Endodermal cell (in vitro differentiated cells): ENCODE measurements around the gene SAMD14. TPM values are rescaled to one million over a fixed set of nuclear protein-coding genes. Genes with fewer than 3 reads are reported as not detected.

Source experiments
- DNase-seq: peaks from one replicate; pipeline ENCODE4 v3.0.0-alpha.2; 2017
- H3K27ac ChIP-seq: 2 replicates; pipeline ENCODE4 v1.5.1; 2013; ENCODE audit warnings: mild to moderate bottlenecking, low read depth, low read length, moderate library complexity
- H3K27me3 ChIP-seq: 2 replicates; pipeline ENCODE4 v1.6.1; 2013; ENCODE audit warnings: mild to moderate bottlenecking, low read length, moderate library complexity; ENCODE audit not compliant: insufficient read depth, control insufficient read depth, poor library complexity, severe bottlenecking
- H3K36me3 ChIP-seq: 2 replicates; pipeline ENCODE4 v1.7.0; 2013; ENCODE audit warnings: mild to moderate bottlenecking, low read length, moderate library complexity; ENCODE audit not compliant: control insufficient read depth, insufficient read depth
- H3K4me1 ChIP-seq: one replicate; pipeline ENCODE4 v1.7.0; 2013; ENCODE audit warnings: low read length; ENCODE audit not compliant: control insufficient read depth, insufficient read depth
- H3K4me3 ChIP-seq: 2 replicates; pipeline ENCODE4 v1.5.1; 2013; ENCODE audit warnings: mild to moderate bottlenecking, low read length, moderate library complexity
- H3K9ac ChIP-seq: 2 replicates; pipeline ENCODE4 v1.6.1; 2013; ENCODE audit warnings: mild to moderate bottlenecking, low read length, moderate library complexity; ENCODE audit not compliant: poor library complexity, severe bottlenecking; ENCODE audit errors: extremely low read depth
- H3K9me3 ChIP-seq: 2 replicates; pipeline ENCODE4 v1.6.1; 2013; ENCODE audit warnings: mild to moderate bottlenecking, low read length, moderate library complexity; ENCODE audit not compliant: control insufficient read depth
- H3K27ac Mint-ChIP-seq: 2 replicates; pipeline ENCODE4 v1.8.0; 2020; ENCODE audit warnings: mixed read lengths
- H3K27me3 Mint-ChIP-seq: 2 replicates; pipeline ENCODE4 v1.8.0; 2021; ENCODE audit warnings: mild to moderate bottlenecking, mixed read lengths; ENCODE audit not compliant: insufficient read depth
- H3K36me3 Mint-ChIP-seq: 2 replicates; pipeline ENCODE4 v1.8.0; 2020; ENCODE audit warnings: low read depth, mixed read lengths
- H3K4me1 Mint-ChIP-seq: 2 replicates; pipeline ENCODE4 v1.8.0; 2020; ENCODE audit warnings: mixed read lengths
- H3K4me3 Mint-ChIP-seq: 2 replicates; pipeline ENCODE4 v1.8.0; 2020; ENCODE audit warnings: mild to moderate bottlenecking, moderate library complexity, mixed read lengths
- H3K9me3 Mint-ChIP-seq: 2 replicates; pipeline ENCODE4 v1.8.0; 2020; ENCODE audit warnings: mild to moderate bottlenecking, mixed read lengths
- WGBS, 2 experiments: methylation state at CpG; one replicate each; pipeline versions ENCODE4 v1.1.5 to v1.1.7; 2013; ENCODE audit warnings: missing lambda C conversion rate in 2 of 2, mixed read lengths in 1 of 2; ENCODE audit not compliant: insufficient coverage in 1 of 2, insufficient read length in 1 of 2; 5-methylcytosine and 5-hydroxymethylcytosine counted together
- total RNA-seq, 2 donors: library from RNA; stranded (reverse); fragmentation: NEBNext Ultra II Directional in 1 of 2; extraction: Animal tissue kit (Norgen Biotek cat#: 25700) in 1 of 2; gene quantifications; 2 replicates in 1 of 2; 3 replicates in 1 of 2; pipeline ENCODE4 v1.2.1, GENCODE V29; 2021
- TF ChIP-seq, protein P1 (sequence below): fragments of 200-600 bp; sonication (generic); conservative IDR thresholded peaks from 2 replicates; pipeline ENCODE4 v1.5.0; 2021; ENCODE audit warnings: antibody characterized with exemption, mild to moderate bottlenecking

Gene SAMD14
- total RNA-seq, 2 donors from 2014 or later = 9.5 to 23.2 TPM

DNA sequence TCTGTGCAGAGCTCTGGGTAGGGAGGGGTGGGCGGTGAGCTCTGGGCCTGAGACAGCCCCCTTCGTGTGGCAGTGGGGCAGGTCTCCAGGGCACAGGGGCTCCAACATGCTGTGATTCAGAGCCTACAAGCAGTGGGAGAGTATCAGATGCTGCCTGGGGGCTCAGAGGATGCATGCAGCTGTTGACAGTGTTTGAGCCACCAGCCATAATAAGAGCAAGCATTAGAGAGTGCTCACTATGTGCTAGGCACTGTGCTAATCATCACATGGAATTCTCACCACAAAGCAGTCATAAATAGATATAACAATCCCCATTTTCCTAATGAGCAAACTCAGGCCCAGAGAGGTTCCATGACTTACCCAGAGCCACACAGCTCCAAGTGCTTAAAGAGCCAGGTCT, 26.7 kb downstream of the SAMD14 start:
- TF ChIP-seq, protein P1, sequence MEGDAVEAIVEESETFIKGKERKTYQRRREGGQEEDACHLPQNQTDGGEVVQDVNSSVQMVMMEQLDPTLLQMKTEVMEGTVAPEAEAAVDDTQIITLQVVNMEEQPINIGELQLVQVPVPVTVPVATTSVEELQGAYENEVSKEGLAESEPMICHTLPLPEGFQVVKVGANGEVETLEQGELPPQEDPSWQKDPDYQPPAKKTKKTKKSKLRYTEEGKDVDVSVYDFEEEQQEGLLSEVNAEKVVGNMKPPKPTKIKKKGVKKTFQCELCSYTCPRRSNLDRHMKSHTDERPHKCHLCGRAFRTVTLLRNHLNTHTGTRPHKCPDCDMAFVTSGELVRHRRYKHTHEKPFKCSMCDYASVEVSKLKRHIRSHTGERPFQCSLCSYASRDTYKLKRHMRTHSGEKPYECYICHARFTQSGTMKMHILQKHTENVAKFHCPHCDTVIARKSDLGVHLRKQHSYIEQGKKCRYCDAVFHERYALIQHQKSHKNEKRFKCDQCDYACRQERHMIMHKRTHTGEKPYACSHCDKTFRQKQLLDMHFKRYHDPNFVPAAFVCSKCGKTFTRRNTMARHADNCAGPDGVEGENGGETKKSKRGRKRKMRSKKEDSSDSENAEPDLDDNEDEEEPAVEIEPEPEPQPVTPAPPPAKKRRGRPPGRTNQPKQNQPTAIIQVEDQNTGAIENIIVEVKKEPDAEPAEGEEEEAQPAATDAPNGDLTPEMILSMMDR = no peak
- Mint-ChIP-seq H3K27ac (no peak overlapping the region), H3K27me3 (no peaks in the 10 kb centered on the region), H3K9me3 (no peaks in the 10 kb centered on the region), H3K4me1 (peaks cover 25% of the 10 kb centered on the region), H3K4me3 (no peak overlapping the region), H3K36me3 (peaks cover 13% of the 10 kb centered on the region)
- no peak overlapping the region for H3K27ac ChIP-seq
- no peaks in the 10 kb centered on the region for H3K9me3 ChIP-seq
- no peak for DNase-seq
- WGBS, 2 experiments = 60 to 81% methylated on average over 1 to 2 of the region's 2 CpGs
- H3K4me1 ChIP-seq = peaks cover 7% of the 10 kb centered on the region
- H3K9ac ChIP-seq = no peak overlapping the region
- H3K4me3 ChIP-seq = no peak overlapping the region
- peaks cover 3% of the 10 kb centered on the region for H3K36me3 ChIP-seq
- H3K27me3 ChIP-seq = no peaks in the 10 kb centered on the region

DNA sequence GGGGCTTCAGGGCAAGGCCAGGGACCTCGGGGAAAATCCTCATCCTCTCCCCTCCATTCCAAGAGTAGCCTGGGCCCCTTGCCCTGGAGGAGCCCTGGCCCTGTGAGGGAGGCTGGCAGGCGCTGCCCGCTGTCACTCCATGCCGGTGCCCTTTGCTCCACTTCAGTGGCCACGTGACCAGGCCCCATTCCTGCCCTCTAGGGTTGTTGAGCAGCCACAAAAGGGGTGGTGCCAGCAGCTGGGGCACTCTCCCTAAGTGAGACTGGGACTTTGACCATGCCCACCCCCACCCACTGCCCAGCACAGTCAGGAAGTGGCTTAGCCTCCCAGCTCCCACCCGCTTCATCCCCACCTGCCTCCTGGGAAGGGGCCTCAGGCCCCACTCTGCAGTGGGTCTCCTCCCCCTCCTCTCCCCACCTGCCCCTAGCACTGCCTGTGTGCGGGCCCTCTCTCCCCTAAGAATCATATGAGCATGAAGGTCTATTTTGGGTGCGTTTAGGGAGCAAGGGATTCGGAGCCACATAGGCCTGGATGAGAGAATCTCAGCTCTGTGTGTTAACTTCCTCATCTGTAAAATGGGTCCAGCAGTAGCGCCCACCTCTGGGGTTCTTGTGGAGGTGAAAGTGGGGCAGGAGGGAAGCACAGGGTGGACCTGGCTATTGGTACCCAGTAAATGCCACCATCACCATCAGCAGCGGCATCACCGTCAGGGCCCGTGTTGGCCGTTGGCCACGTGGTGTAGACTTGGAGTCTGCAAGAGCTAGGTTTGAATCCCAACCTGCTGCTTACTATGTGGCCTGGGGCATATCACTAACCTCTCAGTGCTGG, 27.6 kb downstream of the SAMD14 start:
- Mint-ChIP-seq H3K9me3 (no peaks in the 10 kb centered on the region), H3K27me3 (no peaks in the 10 kb centered on the region), H3K4me3 (no peak overlapping the region), H3K36me3 (peaks cover 15% of the 10 kb centered on the region), H3K27ac (no peak overlapping the region), H3K4me1 (peaks cover 25% of the 10 kb centered on the region)
- Histone ChIP-seq H3K4me1 (peaks cover 7% of the 10 kb centered on the region), H3K4me3 (no peak overlapping the region), H3K36me3 (peaks cover 8% of the 10 kb centered on the region), H3K9ac (no peak overlapping the region), H3K27me3 (no peaks in the 10 kb centered on the region), H3K9me3 (no peaks in the 10 kb centered on the region), H3K27ac (peak overlapping the region; percentile 8)
- DNase-seq = no peak
- TF ChIP-seq, protein P1 = no peak
- 81 to 83% methylated on average over 10 to 15 of the region's 15 CpGs for WGBS, 2 experiments

DNA sequence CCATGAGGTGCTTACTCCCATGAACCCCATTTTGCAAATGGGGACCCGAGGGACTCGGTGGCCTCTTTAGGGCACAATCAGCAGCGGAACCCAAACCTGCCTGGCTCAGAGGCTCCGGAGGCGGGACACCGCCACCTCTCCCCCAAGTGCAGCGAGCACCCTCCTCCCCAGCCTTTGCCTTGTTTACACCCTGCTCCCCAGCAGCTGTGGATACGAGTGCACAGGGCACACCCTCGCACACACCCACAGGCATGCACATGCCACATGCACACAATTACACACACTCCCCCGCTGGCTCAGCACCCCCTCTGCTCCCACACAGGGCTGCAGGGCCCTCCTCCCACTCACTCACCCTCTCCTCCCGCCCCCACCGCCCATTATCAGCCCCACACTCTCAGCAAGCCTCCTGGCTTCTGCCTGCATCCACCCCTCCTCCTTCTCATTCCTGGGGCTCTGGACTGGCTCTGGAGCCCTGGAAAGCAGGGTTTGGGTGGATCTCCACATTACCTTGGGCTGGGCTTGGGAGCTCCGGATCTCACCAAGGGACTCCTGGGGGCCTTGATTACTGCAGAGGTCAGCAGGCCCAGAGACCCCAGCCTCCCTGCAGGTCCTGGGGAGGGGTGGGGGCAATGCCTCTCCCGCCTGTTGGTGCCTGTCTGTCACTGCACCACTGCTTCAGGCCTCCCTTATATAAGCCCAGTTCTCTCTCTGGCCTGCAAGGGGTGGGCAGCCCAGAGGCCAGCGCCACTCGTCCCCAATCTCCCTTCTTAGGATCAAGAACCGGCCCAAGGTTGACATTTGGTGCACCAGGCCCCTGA, 28.4 kb downstream of the SAMD14 start:
- WGBS, 2 experiments = 26 to 45% methylated on average over 6 to 17 of the region's 17 CpGs
- Histone ChIP-seq H3K27me3 (no peaks in the 10 kb centered on the region), H3K9ac (no peak overlapping the region), H3K4me1 (peaks cover 7% of the 10 kb centered on the region), H3K27ac (peak overlapping the region; percentile 8), H3K36me3 (peaks cover 8% of the 10 kb centered on the region), H3K4me3 (no peak overlapping the region), H3K9me3 (no peaks in the 10 kb centered on the region)
- Mint-ChIP-seq H3K27me3 (no peaks in the 10 kb centered on the region), H3K27ac (peak overlapping the region; percentile 72), H3K4me3 (peak overlapping the region; percentile 22), H3K4me1 (peaks cover 25% of the 10 kb centered on the region), H3K9me3 (no peaks in the 10 kb centered on the region), H3K36me3 (peaks cover 15% of the 10 kb centered on the region)
- TF ChIP-seq, protein P1 = peak; percentile 59
- DNase-seq = peak; percentile 90
